HG02759 (cell line): ENCODE data around the gene PDLIM1.
A peak's percentile ranks its signal among the peaks of the same experiment; 100 is the strongest.

ENCODE experiments used
- ATAC-seq: cut with Tn5 transposase; IDR thresholded peaks from one replicate; pipeline ENCODE4 v1.9.1; 2021; ENCODE audit warnings: mild to moderate bottlenecking, moderate library complexity; ENCODE audit not compliant: unreplicated experiment

PDLIM1 gene

GRCh38 chr10:95315509-95315908 is 24.7 kb upstream of the PDLIM1 start:
- ATAC-seq, result no peak

- no peak for ATAC-seq
Observed at GRCh38 chr10:95314192-95314918, 23.6 kb upstream of the PDLIM1 start.

- ATAC-seq, result no peak
Observed at GRCh38 chr10:95312986-95313495, 22.2 kb upstream of the PDLIM1 start.

GRCh38 chr10:95312257-95312656 is 21.5 kb upstream of the PDLIM1 start:
- no peak for ATAC-seq

GRCh38 chr10:95309958-95310357 is 19.2 kb upstream of the PDLIM1 start:
- ATAC-seq, result peak; percentile 56

- ATAC-seq, result no peak
Observed at GRCh38 chr10:95308389-95309302, 17.8 kb upstream of the PDLIM1 start.

GRCh38 chr10:95306851-95307250 is 16.0 kb upstream of the PDLIM1 start:
- no peak for ATAC-seq

- no peak for ATAC-seq
Observed at GRCh38 chr10:95306318-95306650, 15.5 kb upstream of the PDLIM1 start.

GRCh38 chr10:95305606-95306317 is 15.0 kb upstream of the PDLIM1 start:
- ATAC-seq, result no peak

- ATAC-seq, result no peak
Observed at GRCh38 chr10:95304976-95305375, 14.2 kb upstream of the PDLIM1 start.

GRCh38 chr10:95304463-95304862 is 13.7 kb upstream of the PDLIM1 start:
- no peak for ATAC-seq

- ATAC-seq, result no peak
Observed at GRCh38 chr10:95303950-95304349, 13.1 kb upstream of the PDLIM1 start.

GRCh38 chr10:95303535-95303934 is 12.7 kb upstream of the PDLIM1 start:
- no peak for ATAC-seq

- ATAC-seq, result no peak
Observed at GRCh38 chr10:95300022-95300539, 9.3 kb upstream of the PDLIM1 start.

GRCh38 chr10:95297402-95297801 is 6.6 kb upstream of the PDLIM1 start:
- peak; percentile 26 for ATAC-seq

- ATAC-seq, result no peak
Observed at GRCh38 chr10:95296764-95297163, 6.0 kb upstream of the PDLIM1 start.

GRCh38 chr10:95295031-95295755 is 4.4 kb upstream of the PDLIM1 start:
- peak; percentile 79 for ATAC-seq

- no peak for ATAC-seq
Observed at GRCh38 chr10:95293631-95294030, 2.8 kb upstream of the PDLIM1 start.

GRCh38 chr10:95291365-95292039 is 699 bp upstream of the PDLIM1 start:
- no peak for ATAC-seq

- no peak for ATAC-seq
Observed at GRCh38 chr10:95289921-95290421, 832 bp downstream of the PDLIM1 start.
